Urothelium cell line (cell line): ENCODE measurements around the gene CCDC13.
"Not testable (repeated sequence)": the region's sequence is repeated elsewhere in the genome, so short reads cannot be mapped to it uniquely, and the experiment has no call there.

Experiments
- DNase-seq: peaks from one replicate; pipeline ENCODE4 v3.0.0; 2011; ENCODE audit warnings: low spot score, mixed read lengths
- FAIRE-seq: peaks from 2 replicates; lab custom pipeline; 2011; peaks lifted over from hg19 to GRCh38; lab: Jason Lieb, UNC

CCDC13 gene

GRCh38 chr3:42772670-42773408 lies at the start of gene CCDC13:
TSS of gene CCDC13 (minus strand) at chr3:42773253. CDS start at chr3:42758345, 14,908 bp downstream.
- FAIRE-seq: peak; percentile 81

GRCh38 chr3:42822828-42823227 lies 49.8 kb upstream of the CCDC13 start:
- DNase-seq (no peak), FAIRE-seq (no peak)

More at GRCh38 chr3:42772670-42773408, at the start of gene CCDC13:
- peak; percentile 94 for DNase-seq

- FAIRE-seq: no peak
- no peak for DNase-seq
These were observed 47.6 kb upstream of the CCDC13 start for GRCh38 chr3:42820746-42821051.

DNA sequence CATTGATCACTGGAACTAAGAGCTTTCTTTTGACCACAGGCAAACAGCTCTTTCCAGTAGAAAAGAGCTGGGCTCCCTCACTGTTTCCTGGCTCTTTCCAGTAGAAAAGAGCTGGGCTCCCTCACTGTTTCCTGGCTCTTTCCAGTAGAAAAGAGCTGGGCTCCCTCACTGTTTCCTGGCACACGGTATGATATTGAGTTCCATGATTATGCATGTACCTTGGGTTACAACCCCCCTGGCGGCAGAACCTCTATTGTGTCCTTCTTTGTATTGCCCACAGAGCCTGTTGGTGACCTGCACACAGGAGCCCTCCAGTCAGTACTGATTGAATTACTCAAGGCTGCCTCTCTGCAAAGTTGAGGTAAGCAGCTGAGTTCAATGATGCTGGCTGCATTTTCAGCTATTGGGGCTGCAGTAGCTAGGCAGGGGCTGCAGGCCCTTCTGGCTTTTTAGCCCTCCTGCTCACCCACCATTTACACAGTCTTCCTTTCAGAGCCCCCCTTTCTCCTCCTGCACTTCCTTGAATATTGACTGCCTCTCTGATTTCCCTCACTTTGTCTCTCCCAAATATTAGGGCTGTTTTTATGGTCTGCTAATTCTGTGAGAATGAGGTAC lies 46.4 kb upstream of the CCDC13 start:
- DNase-seq: no peak
- FAIRE-seq: no peak

- no peak for FAIRE-seq
These were observed 42.8 kb upstream of the CCDC13 start for GRCh38 chr3:42815826-42816225.

DNA sequence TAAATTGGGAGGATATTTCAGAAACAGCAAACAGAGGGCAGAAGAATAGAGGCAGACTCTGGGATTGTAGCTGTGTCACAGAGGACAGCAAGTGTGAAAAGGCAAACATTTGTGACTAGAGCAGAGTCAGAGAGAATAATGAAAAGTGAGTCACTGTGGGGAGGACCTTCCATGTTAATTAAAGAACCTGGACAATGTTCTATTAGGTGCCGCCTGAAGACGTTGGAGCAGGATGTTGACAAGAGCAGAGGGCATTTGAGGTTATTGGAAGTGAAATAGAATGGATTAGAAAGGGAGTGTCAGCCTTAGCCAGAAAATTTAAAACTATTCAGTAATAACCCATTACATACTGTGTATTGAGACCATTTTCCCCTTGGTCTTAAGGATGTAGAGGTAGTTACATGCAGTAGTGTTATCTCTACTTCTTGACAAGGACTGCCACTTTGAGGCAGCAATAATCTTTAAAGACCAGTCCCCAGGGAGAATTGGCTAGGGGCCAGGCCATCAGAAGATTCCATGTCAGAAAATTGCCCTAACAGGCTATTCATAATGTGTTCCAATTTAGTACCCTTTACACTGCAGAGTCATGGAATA lies 42.0 kb upstream of the CCDC13 start:
- FAIRE-seq (no peak), DNase-seq (no peak)

More at GRCh38 chr3:42815826-42816225, 42.8 kb upstream of the CCDC13 start:
- no peak for DNase-seq

GRCh38 chr3:42814246-42814645 lies 41.2 kb upstream of the CCDC13 start:
- DNase-seq: no peak
- no peak for FAIRE-seq

GRCh38 chr3:42811118-42811883 lies 38.2 kb upstream of the CCDC13 start:
- FAIRE-seq, DNase-seq: not testable (repeated sequence)

DNA sequence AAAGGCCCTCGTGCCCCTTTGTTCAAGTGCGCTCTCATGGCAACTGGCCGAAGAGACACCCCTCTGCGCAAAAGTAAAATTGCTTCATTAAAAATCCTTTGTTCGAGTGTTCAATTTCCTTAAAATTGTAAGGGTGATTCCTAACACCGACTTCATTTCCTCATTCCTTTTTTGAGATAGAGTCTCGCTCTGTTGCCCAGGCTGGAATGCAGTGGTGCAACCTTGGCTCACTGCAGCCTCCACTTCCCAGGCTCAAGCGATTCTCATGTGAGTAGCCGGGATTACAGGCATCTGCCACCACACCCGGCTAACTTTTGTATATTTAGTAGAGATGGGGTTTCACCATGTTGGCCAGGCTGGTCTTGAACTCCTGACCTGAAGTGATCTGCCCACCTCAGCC lies 37.7 kb upstream of the CCDC13 start:
- not testable (repeated sequence) for FAIRE-seq, DNase-seq

- no peak for FAIRE-seq
These were observed 36.1 kb upstream of the CCDC13 start, which contains the start of gene ACKR2 for GRCh38 chr3:42809202-42809601. TSS of gene ACKR2 (plus strand) at chr3:42809445. CDS start at chr3:42864503, 55,058 bp downstream.

GRCh38 chr3:42807929-42808328 lies 34.9 kb upstream of the CCDC13 start:
- DNase-seq (no peak), FAIRE-seq (no peak)

More at GRCh38 chr3:42809202-42809601, 36.1 kb upstream of the CCDC13 start, which contains the start of gene ACKR2:
- DNase-seq: no peak

- no peak for FAIRE-seq
- DNase-seq: no peak
These were observed 32.2 kb upstream of the CCDC13 start for GRCh38 chr3:42805141-42805821.

- FAIRE-seq: peak; percentile 69
- no peak for DNase-seq
These were observed 31.7 kb upstream of the CCDC13 start for GRCh38 chr3:42804831-42805132.

GRCh38 chr3:42804106-42804830 lies 31.2 kb upstream of the CCDC13 start, which contains the start of gene HIGD1A:
TSS of gene HIGD1A (minus strand) at chr3:42804490. CDS start at chr3:42794253, 10,237 bp downstream.
- DNase-seq (peak; percentile 98), FAIRE-seq (peak; percentile 82)

DNA sequence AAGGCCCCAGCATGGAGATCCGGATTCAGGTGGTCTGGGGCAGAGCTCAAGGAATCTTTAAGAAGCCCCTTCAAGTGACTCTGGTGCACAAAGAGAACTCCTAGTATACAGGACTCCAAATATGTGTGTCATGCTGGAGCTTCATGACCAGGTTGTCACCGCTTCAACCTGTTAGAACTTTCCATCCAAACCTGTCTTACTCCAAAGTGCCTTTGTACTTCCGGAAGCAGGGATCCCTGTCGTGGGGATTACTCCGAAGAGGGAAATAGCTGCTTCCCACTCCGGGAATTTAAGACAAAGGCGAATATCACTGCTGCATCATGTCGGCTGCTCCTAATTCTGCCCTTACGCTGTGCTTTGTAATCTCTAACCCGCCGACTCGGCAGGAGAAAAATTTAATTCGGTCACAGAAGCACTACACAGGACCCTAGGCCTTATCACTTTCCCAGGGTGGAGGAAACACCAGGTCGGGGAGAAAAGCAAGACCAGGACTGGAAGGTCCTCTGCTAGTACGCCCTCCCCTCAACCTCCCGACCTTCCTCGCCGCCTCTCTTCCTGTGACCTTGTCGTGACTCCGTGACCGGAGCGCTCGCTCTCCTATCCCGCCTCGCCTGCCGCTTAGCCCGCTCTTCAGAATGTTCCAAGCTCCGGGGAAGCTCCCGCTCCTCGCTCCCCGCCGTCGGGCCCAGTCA lies 30.5 kb upstream of the CCDC13 start:
- peak; percentile 28 for DNase-seq
- FAIRE-seq: no peak

GRCh38 chr3:42802876-42803413 lies 29.9 kb upstream of the CCDC13 start:
- FAIRE-seq: no peak
- DNase-seq: no peak

GRCh38 chr3:42801784-42802183 lies 28.7 kb upstream of the CCDC13 start:
- no peak for FAIRE-seq
- no peak for DNase-seq

GRCh38 chr3:42801048-42801620 lies 28.1 kb upstream of the CCDC13 start:
- DNase-seq (no peak), FAIRE-seq (no peak)

DNA sequence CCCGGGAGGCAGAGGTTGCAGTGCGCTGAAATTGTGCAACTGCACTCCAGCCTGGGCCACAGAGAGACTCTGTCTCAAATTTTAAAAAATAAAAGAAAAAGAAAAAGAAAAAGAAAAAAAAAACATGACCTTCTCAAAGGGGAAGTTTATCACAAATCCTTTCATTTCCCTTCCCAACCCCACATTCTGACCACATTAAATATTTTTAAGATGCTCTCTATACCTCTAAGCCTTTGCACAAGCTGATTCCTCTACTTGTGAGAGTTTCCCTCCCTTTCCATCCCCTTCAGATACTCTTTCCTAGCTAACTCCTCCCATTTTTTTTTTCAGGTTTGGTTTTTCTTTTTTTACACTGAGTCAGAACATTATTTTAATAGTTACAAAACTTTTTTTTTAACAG lies 27.2 kb upstream of the CCDC13 start:
- no peak for FAIRE-seq
- DNase-seq: no peak
